Retinal pigment epithelial cell (primary cell): ENCODE data around the gene MRTFA.

Experiments used
- DNase-seq: peaks from one replicate; pipeline ENCODE4 v3.0.0-alpha.2; 2010; ENCODE audit warnings: low read depth
- H3K4me3 ChIP-seq: 2 replicates; pipeline ENCODE4 v1.5.1; 2011; ENCODE audit warnings: mild to moderate bottlenecking, low read length, control low read depth, moderate library complexity
- TF ChIP-seq, protein P1 (sequence below): conservative IDR thresholded peaks from 2 replicates; pipeline ENCODE4 v1.5.1; 2011; ENCODE audit warnings: low read depth, low read length, control low read depth, inconsistent platforms

MRTFA gene

GRCh38 chr22:40485813-40486667 lies 150.5 kb downstream of the MRTFA start:
- no peak for DNase-seq
- TF ChIP-seq, protein P1, sequence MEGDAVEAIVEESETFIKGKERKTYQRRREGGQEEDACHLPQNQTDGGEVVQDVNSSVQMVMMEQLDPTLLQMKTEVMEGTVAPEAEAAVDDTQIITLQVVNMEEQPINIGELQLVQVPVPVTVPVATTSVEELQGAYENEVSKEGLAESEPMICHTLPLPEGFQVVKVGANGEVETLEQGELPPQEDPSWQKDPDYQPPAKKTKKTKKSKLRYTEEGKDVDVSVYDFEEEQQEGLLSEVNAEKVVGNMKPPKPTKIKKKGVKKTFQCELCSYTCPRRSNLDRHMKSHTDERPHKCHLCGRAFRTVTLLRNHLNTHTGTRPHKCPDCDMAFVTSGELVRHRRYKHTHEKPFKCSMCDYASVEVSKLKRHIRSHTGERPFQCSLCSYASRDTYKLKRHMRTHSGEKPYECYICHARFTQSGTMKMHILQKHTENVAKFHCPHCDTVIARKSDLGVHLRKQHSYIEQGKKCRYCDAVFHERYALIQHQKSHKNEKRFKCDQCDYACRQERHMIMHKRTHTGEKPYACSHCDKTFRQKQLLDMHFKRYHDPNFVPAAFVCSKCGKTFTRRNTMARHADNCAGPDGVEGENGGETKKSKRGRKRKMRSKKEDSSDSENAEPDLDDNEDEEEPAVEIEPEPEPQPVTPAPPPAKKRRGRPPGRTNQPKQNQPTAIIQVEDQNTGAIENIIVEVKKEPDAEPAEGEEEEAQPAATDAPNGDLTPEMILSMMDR: no peak
- no peak overlapping the region for H3K4me3 ChIP-seq

GRCh38 chr22:40484906-40485669 lies 151.4 kb downstream of the MRTFA start:
- no peak for DNase-seq
- TF ChIP-seq, protein P1: no peak
- no peak overlapping the region for H3K4me3 ChIP-seq

DNA sequence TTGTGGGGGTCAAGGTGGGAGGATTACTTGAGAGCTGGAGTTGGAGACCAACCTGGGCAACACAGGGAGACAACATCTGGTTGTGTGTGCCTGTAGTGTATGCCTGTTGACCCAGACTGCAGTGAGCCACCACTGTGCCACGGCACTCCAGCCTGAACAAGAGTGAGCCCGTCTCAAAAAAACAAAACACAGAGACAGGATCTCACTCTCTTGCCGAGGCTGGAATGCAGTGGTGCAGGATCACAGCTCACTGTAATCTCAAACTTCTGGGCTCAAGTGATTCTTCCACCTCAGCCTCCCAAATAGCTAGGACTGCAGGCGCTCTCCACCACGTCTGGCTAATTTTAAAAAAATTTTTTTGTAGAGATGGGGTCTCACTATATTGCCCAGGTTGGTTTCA lies 153.6 kb downstream of the MRTFA start:
- no peak for DNase-seq
- no peak overlapping the region for H3K4me3 ChIP-seq
- TF ChIP-seq, protein P1: no peak

DNA sequence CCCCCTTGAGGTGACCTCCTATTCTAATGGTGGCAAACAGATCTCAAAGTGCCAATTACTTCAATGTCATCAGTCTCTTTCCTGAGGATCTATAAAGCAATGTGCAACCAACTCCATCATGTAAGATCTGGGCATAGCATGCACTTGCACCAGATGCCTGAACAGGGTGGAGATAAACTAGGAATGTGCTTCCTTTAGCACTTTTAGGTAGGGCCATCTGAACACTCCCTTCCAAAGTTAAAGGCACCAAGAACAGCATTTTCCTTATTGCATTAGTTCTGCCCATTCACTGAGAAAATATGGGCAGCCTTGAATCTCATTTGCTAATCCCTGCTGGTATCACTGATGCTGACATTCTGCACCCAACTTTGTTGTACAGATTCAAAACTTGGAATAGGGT lies 154.1 kb downstream of the MRTFA start:
- no peak overlapping the region for H3K4me3 ChIP-seq
- TF ChIP-seq, protein P1: no peak
- DNase-seq: peak; percentile 32

- no peak overlapping the region for H3K4me3 ChIP-seq
- no peak for DNase-seq
- TF ChIP-seq, protein P1: no peak
Observed at GRCh38 chr22:40480996-40481395, 155.5 kb downstream of the MRTFA start.

DNA sequence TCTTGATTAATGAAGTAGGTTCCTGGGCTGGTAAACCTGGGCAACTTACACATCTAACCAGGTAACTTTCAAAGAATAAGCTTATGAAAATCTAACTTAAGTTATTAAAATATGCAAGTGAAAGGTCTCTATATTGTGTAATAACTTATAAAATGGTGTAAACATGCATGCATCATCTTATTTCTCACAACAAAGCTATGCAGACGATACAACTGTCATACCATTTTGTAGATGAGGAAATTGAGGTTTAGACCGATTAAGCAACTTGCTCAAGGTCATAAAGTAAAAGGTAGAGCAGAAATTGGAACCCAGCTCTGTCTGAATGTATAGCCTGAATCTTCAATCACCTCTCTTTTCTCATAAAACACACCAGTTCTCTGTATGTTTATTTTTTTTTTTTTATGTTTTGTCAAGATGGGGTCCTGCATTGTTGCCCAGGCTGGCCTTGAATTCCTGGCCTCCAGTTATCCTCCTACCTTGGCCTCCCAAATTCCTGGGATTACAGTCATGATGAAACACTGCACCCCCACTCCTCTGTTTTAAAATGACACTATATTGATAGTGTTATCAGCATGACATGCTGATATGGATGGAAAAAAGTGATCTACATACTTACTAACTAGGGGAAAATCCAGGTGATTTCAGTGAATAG lies 156.5 kb downstream of the MRTFA start:
- H3K4me3 ChIP-seq: no peak overlapping the region
- TF ChIP-seq, protein P1: no peak
- no peak for DNase-seq
